Heart left ventricle (tissue), 13 donors: ENCODE data around the gene SORCS2.

Experiments
- POLR2A ChIP-seq, 2 donors: fragments of 450-650 bp; IDR thresholded peaks; one replicate each; pipeline ENCODE4 v1.6.1; 2017; ENCODE audit warnings: antibody characterized with exemption in 2 of 2, mild to moderate bottlenecking in 2 of 2, moderate library complexity in 2 of 2
- TF ChIP-seq, protein P1 (sequence below), 12 donors: fragments of 200-600 bp; sonication (generic) in 4 of 12; IDR thresholded peaks; one replicate each; pipeline versions ENCODE4 v1.5.0 to v1.8.0; 2018 to 2022; ENCODE audit warnings: antibody characterized with exemption in 12 of 12, mild to moderate bottlenecking in 5 of 12
- donor health status: ischemic (EF 13 %, LVEDD 7.1; RV severe dilation, severe dysfunction).
- donor health status: DM: no; HTN: yes; CAD: no.
- donor health status: DM: no; HTN: no; CAD: no.
- donor health status: ischemic (EF 25% LVEDD 6.9; RV normal size, moderate dysfunction).
- donor health status: ischemic (EF 25% LVEDD 5.7; RV mildly dilated, moderate dysfunction).
- donor health status: ischemic (EF 35%, LVEDD 5.7; RV mildly dilated, moderate dysfunction).
- donor health status: nonischemic (EF 11% LVEDD 7.7; RV severe dilation, severe dysfunction).
- donor health status: DM: yes; HTN: yes; CAD: no.
- donor health status: PGD.
- donor health status: ischemic (EF 29% LVEDD 5.4; RV normal size, mild dysfunction).
- donor health status: nonischemic (EF 23%, LVEDD 6.1; RV moderate dilation, normal function).

DNA sequence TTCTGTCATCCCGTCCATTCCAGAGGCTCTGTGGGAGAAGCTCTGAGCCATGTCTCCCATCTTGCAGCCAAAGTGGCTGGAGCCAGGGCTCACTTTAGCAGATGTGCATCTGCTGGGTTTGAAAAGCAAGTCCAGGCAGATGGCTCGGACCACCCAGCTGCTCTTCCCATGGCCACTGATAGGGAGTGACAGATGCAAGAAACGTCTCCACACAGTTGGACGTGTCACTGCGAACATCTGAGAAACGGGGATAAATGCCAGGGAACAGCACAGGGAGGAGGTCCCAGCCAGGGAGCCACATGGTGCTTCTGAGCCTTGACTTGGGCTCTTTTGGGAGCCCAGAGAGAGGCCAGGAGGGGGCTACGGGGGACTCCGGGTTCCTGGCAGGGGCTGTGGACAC is 505.0 kb downstream of the SORCS2 start:
- TF ChIP-seq, protein P1, sequence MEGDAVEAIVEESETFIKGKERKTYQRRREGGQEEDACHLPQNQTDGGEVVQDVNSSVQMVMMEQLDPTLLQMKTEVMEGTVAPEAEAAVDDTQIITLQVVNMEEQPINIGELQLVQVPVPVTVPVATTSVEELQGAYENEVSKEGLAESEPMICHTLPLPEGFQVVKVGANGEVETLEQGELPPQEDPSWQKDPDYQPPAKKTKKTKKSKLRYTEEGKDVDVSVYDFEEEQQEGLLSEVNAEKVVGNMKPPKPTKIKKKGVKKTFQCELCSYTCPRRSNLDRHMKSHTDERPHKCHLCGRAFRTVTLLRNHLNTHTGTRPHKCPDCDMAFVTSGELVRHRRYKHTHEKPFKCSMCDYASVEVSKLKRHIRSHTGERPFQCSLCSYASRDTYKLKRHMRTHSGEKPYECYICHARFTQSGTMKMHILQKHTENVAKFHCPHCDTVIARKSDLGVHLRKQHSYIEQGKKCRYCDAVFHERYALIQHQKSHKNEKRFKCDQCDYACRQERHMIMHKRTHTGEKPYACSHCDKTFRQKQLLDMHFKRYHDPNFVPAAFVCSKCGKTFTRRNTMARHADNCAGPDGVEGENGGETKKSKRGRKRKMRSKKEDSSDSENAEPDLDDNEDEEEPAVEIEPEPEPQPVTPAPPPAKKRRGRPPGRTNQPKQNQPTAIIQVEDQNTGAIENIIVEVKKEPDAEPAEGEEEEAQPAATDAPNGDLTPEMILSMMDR (IDR thresholded peaks at IDR 0.05), result no peak
- no peak for TF ChIP-seq POLR2A (IDR thresholded peaks at IDR 0.05)
